Activated CD4-positive, alpha-beta memory T cell treated with anti-CD3 and anti-CD28 coated beads, Interleukin-2, amount 10 ng/mL, durations not matched to agents 7 days and 5 days (primary cell): ENCODE measurements around the gene TGFB3. TPM values are rescaled to one million over a fixed set of nuclear protein-coding genes. Genes with fewer than 3 reads are reported as not detected.

Experiments
- CTCF ChIA-PET: fragments of 350-600 bp; sonication (Branson Sonifier 250); formaldehyde crosslinking; loops from one replicate; lab custom pipeline; 2021; ENCODE audit warnings: antibody characterized with exemption, inconsistent platforms; lab: Charles Lee
- POLR2A ChIA-PET: fragments of 350-600 bp; sonication (Branson Sonifier 250); formaldehyde crosslinking; loops from one replicate; lab custom pipeline; 2021; ENCODE audit warnings: antibody characterized with exemption; lab: Charles Lee
- DNase-seq: peaks from one replicate; pipeline ENCODE4 v3.0.0-alpha.2; 2020
- H3K27ac Mint-ChIP-seq: one replicate; pipeline ENCODE4 v1.8.0; 2021; ENCODE audit warnings: mild to moderate bottlenecking, mixed read lengths
- H3K27me3 Mint-ChIP-seq: one replicate; pipeline ENCODE4 v1.8.0; 2021; ENCODE audit warnings: mixed read lengths
- H3K36me3 Mint-ChIP-seq: one replicate; pipeline ENCODE4 v1.8.0; 2021; ENCODE audit warnings: low read depth, mixed read lengths
- H3K4me1 Mint-ChIP-seq: one replicate; pipeline ENCODE4 v1.8.0; 2021; ENCODE audit warnings: mixed read lengths
- H3K4me3 Mint-ChIP-seq: one replicate; pipeline ENCODE4 v1.8.0; 2021; ENCODE audit warnings: mild to moderate bottlenecking, mixed read lengths
- H3K9me3 Mint-ChIP-seq: one replicate; pipeline ENCODE4 v1.8.0; 2021; ENCODE audit warnings: mixed read lengths
- total RNA-seq, 2 experiments: library from RNA; stranded (reverse); gene quantifications; one replicate each; pipeline ENCODE4 v1.2.3, GENCODE V29; 2021

The TGFB3 gene
- total RNA-seq, 2 experiments from 2014 or later: 1.8 to 2.1 TPM

DNA sequence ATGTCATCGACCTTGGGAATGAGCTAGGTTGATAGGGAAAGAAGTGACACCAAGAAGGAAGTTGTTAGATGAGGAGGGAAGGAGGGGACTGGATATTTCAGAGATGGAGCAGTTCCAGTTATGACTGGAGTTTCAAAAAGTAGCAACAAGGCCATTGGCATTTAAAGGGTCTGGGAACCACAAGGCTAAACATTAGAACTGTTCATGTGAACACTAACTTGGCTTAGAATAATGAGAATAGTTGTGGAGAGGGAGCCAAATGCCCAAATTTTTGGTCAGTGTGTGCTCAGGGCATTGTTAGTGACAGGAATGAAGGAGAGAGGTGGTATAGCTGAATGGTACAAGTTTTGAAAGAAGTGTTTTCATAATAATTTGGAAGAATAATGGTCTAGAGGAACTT, 20.6 kb upstream of the TGFB3 start:
- H3K27me3 Mint-ChIP-seq: no peaks in the 10 kb centered on the region
- no peak overlapping the region for H3K4me3 Mint-ChIP-seq
- no peaks in the 10 kb centered on the region for H3K4me1 Mint-ChIP-seq
- no peak for DNase-seq
- H3K36me3 Mint-ChIP-seq: peaks cover 5% of the 10 kb centered on the region
- no peak overlapping the region for H3K27ac Mint-ChIP-seq
- ChIA-PET CTCF (interaction anchor here (2.3 kb wide), 1 partner anchor 20 kb away, joined by 8 read pairs; no protein-coding TSS in a partner anchor), POLR2A (no interaction called here)
- peaks cover 5% of the 10 kb centered on the region for H3K9me3 Mint-ChIP-seq

- H3K4me3 Mint-ChIP-seq: no peak overlapping the region
- CTCF ChIA-PET: no interaction called here
- POLR2A ChIA-PET: no interaction called here
- H3K4me1 Mint-ChIP-seq: no peaks in the 10 kb centered on the region
- H3K27ac Mint-ChIP-seq: no peak overlapping the region
- H3K36me3 Mint-ChIP-seq: peaks cover under 1% of the 10 kb centered on the region
- H3K9me3 Mint-ChIP-seq: peaks cover 5% of the 10 kb centered on the region
- no peak for DNase-seq
- H3K27me3 Mint-ChIP-seq: no peaks in the 10 kb centered on the region
Measured at GRCh38 chr14:75999511-76000190, 17.9 kb upstream of the TGFB3 start.

DNA sequence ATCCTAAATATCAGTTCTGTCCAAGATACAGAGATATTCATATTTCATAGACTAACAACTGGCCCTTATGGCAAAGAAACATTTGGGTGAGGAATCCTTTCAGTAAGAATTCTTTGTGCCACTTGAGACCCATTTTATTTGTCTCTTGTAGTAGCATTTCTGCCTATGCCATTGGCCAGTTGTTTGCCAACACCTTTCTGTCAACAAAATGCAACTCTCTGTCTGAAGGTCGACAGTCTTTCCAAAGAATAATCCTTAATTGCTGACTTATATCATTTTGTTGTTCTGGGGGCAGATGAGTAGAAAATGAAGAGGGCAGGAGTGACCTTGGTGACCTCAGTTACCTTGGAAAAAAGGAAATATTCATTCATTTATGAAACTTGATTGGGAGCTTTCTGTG, 14.7 kb upstream of the TGFB3 start:
- Mint-ChIP-seq H3K4me1 (peaks cover 10% of the 10 kb centered on the region), H3K9me3 (no peaks in the 10 kb centered on the region), H3K36me3 (no peaks in the 10 kb centered on the region), H3K27me3 (no peaks in the 10 kb centered on the region), H3K4me3 (no peak overlapping the region), H3K27ac (no peak overlapping the region)
- POLR2A ChIA-PET: interaction anchor here (0.7 kb wide), 1 partner anchor 13 kb away, joined by 3 read pairs; no protein-coding TSS in a partner anchor
- CTCF ChIA-PET: no interaction called here
- DNase-seq: no peak

DNA sequence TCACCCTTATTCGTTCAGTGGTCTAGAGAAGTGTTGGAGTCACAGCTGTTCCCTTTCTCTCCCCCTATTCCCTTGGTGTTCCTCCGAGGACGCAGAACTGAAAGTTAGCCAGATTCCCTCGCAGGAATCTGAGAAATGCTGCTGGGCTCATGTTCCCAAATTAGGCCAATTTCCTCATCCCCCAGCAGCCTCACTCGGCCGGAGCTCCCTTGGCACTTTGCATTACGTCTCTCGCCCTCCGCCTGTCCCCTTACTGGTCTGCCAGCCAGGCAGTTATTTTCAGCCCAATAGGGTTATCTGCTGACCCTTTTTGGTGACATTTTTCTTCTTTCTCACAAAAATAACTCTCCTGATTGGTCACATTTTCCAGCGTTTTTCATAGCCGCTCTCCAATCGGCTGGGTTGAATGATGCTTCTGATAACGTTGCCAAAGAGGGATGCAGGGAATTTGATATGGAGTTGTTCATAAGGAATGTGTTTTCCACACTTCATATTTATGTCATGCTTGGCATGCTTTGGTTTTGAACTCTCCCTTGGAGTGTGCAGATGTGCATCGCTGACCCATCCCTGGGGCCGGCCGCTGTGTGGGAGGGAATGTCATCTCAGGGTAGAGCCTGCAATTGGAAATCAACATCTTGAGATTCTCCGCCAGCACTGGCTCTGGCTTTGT, 13.7 kb upstream of the TGFB3 start:
- H3K27me3 Mint-ChIP-seq: no peaks in the 10 kb centered on the region
- CTCF ChIA-PET: interaction anchor here (0.6 to 2.1 kb wide), 3 partner anchors 13 to 286 kb away, joined by 4 to 7 read pairs (median 4); partner anchors contain the start of gene TGFB3
- POLR2A ChIA-PET: no interaction called here
- H3K36me3 Mint-ChIP-seq: no peaks in the 10 kb centered on the region
- no peak for DNase-seq
- no peak overlapping the region for H3K27ac Mint-ChIP-seq
- no peak overlapping the region for H3K4me3 Mint-ChIP-seq
- H3K9me3 Mint-ChIP-seq: no peaks in the 10 kb centered on the region
- peaks cover 10% of the 10 kb centered on the region for H3K4me1 Mint-ChIP-seq

DNA sequence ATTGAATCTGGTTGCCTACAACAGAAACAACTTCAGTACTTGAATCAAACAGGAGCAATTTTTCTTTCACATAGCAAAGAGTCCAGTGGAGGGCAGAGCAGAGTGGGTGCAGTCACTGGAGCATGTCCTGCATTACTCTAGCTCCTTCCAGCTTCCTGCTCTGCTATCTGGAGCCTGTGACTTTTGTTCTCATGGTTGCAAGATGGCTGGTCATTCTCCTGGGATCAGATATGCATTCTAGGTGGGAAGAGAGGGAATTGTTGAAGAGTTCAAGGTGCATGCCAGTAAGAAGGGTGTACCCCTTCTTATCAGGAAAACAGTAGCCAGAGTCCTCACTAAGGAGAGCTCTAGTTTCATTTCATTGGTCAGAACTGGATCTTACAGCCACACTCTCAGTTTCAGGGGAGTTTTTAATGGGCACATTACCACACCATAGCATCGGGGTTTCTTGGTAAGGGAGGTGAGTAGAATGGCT, 11.8 kb upstream of the TGFB3 start:
- CTCF ChIA-PET: interaction anchor here (1.5 to 2.1 kb wide), 2 partner anchors 11 to 284 kb away, joined by 3 to 7 read pairs; no protein-coding TSS in a partner anchor
- Mint-ChIP-seq H3K4me3 (no peak overlapping the region), H3K27ac (no peak overlapping the region), H3K4me1 (peaks cover 10% of the 10 kb centered on the region), H3K27me3 (no peaks in the 10 kb centered on the region), H3K36me3 (no peaks in the 10 kb centered on the region), H3K9me3 (no peaks in the 10 kb centered on the region)
- POLR2A ChIA-PET: interaction anchor here (1.1 kb wide), 1 partner anchor 11 kb away, joined by 3 read pairs; no protein-coding TSS in a partner anchor
- DNase-seq: no peak

GRCh38 chr14:75991753-75992152, 10.0 kb upstream of the TGFB3 start:
- Mint-ChIP-seq H3K4me3 (no peak overlapping the region), H3K27ac (no peak overlapping the region), H3K27me3 (no peaks in the 10 kb centered on the region), H3K36me3 (no peaks in the 10 kb centered on the region), H3K9me3 (no peaks in the 10 kb centered on the region), H3K4me1 (peaks cover 11% of the 10 kb centered on the region)
- ChIA-PET POLR2A (no interaction called here), CTCF (no interaction called here)
- no peak for DNase-seq

DNA sequence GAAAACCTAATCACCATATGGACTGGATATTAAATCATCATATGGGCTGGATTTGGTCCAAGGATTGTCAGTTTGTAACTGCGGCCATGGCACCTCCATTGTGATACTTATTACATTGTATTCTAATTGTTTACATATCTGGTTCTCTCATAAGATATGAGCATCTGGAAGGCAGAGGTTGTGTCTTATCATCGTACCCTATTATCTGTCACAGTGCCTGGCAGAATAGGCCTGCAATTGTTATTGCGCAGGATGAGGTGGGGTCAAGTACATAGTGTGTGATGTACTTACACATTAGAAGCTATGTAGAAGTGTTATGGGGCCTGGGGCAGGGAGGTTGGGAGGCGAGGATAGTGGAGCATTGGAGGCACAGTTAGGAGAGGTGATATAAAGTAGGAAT, 8.5 kb upstream of the TGFB3 start:
- no peak overlapping the region for H3K27ac Mint-ChIP-seq
- POLR2A ChIA-PET: no interaction called here
- H3K27me3 Mint-ChIP-seq: no peaks in the 10 kb centered on the region
- no peaks in the 10 kb centered on the region for H3K36me3 Mint-ChIP-seq
- H3K9me3 Mint-ChIP-seq: no peaks in the 10 kb centered on the region
- no peak for DNase-seq
- CTCF ChIA-PET: no interaction called here
- H3K4me3 Mint-ChIP-seq: no peak overlapping the region
- peaks cover 22% of the 10 kb centered on the region for H3K4me1 Mint-ChIP-seq

- Mint-ChIP-seq H3K36me3 (no peaks in the 10 kb centered on the region), H3K27me3 (peaks cover 7% of the 10 kb centered on the region), H3K4me1 (peaks cover 18% of the 10 kb centered on the region), H3K4me3 (no peak overlapping the region), H3K27ac (no peak overlapping the region), H3K9me3 (no peaks in the 10 kb centered on the region)
- ChIA-PET POLR2A (no interaction called here), CTCF (no interaction called here)
- no peak for DNase-seq
Measured at GRCh38 chr14:75989134-75989533, 7.3 kb upstream of the TGFB3 start.

DNA sequence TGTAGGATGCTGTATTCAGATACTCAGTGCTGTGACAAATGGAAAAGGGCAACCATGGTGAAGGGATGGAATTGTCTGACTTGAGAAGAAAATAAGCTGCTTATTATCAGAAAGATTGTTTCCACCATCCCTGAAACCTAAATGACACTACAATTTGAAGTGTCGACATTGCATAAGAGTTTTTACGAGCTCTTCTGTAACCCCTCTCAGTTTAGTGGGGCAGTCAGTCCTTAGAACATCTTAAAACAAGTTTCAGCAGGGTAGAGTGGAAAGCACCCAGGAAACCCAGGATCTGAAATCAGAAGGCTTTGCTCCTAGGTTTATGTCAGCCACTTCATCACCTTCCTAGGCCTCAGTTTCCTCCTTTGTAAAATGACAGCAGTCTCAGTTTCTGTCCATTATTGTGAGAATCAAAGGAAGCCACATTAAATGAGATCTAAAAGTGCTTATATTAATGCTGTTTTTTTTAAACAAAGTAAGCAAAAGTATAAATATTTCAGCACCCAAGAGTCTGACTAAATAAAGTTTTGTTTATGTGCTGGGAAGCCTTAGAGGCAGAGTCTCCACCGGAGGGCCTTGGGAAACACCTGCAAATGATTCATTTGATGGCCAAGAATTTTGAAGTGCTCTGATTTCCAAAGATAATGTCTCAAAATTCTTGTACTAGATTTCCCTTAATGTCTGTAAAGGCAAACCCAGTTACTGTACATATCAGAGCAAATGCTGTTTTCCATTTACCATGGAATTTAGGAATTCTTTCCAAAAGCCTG, 5.6 kb upstream of the TGFB3 start:
- Mint-ChIP-seq H3K4me1 (peaks cover 16% of the 10 kb centered on the region), H3K27ac (no peak overlapping the region), H3K36me3 (no peaks in the 10 kb centered on the region), H3K4me3 (no peak overlapping the region), H3K9me3 (no peaks in the 10 kb centered on the region), H3K27me3 (peaks cover 16% of the 10 kb centered on the region)
- POLR2A ChIA-PET: interaction anchor here (1.1 kb wide), 1 partner anchor 13 kb away, joined by 3 read pairs; no protein-coding TSS in a partner anchor
- CTCF ChIA-PET: no interaction called here
- DNase-seq: no peak

GRCh38 chr14:75986439-75986765, 4.6 kb upstream of the TGFB3 start:
- no peaks in the 10 kb centered on the region for H3K36me3 Mint-ChIP-seq
- no peak for DNase-seq
- H3K9me3 Mint-ChIP-seq: no peaks in the 10 kb centered on the region
- peaks cover 16% of the 10 kb centered on the region for H3K27me3 Mint-ChIP-seq
- no peak overlapping the region for H3K27ac Mint-ChIP-seq
- ChIA-PET POLR2A (interaction anchor here (1.3 kb wide), 1 partner anchor 337 kb away, joined by 3 read pairs; no protein-coding TSS in a partner anchor), CTCF (interaction anchor here (0.7 to 11.6 kb wide), 4 partner anchors 75 to 323 kb away, joined by 3 to 182 read pairs (median 4); no protein-coding TSS in a partner anchor)
- peak overlapping the region; percentile 71 for H3K4me3 Mint-ChIP-seq
- peaks cover 21% of the 10 kb centered on the region for H3K4me1 Mint-ChIP-seq

GRCh38 chr14:75985618-75986438, 4.0 kb upstream of the TGFB3 start, which contains the start of gene IFT43:
Gene IFT43, plus strand, starts transcription at chr14:75985763. Its CDS starts 24 bp downstream, at chr14:75985787.
- Mint-ChIP-seq H3K27ac (peak within 1 kb of the TSS; percentile 31), H3K4me1 (peaks cover 27% of the 10 kb centered on the region), H3K27me3 (peaks cover 16% of the 10 kb centered on the region), H3K36me3 (no peaks in the 10 kb centered on the region), H3K4me3 (peak within 1 kb of the TSS; percentile 71), H3K9me3 (no peaks in the 10 kb centered on the region)
- POLR2A ChIA-PET: interaction anchor here (1.3 kb wide), 2 partner anchors 277 to 337 kb away, joined by 3 read pairs; no protein-coding TSS in a partner anchor
- CTCF ChIA-PET: interaction anchor here (0.7 to 11.6 kb wide), 5 partner anchors 75 to 322 kb away, joined by 3 to 182 read pairs (median 3); no protein-coding TSS in a partner anchor
- peak; percentile 93 for DNase-seq

- H3K36me3 Mint-ChIP-seq: no peaks in the 10 kb centered on the region
- no peaks in the 10 kb centered on the region for H3K9me3 Mint-ChIP-seq
- H3K27me3 Mint-ChIP-seq: peaks cover 16% of the 10 kb centered on the region
- peak overlapping the region; percentile 5 for H3K4me3 Mint-ChIP-seq
- no peak for DNase-seq
- CTCF ChIA-PET: interaction anchor here (1.3 to 11.6 kb wide), 2 partner anchors 79 to 274 kb away, joined by 3 to 182 read pairs; no protein-coding TSS in a partner anchor
- POLR2A ChIA-PET: interaction anchor here (1.3 kb wide), 1 partner anchor 276 kb away, joined by 3 read pairs; no protein-coding TSS in a partner anchor
- H3K4me1 Mint-ChIP-seq: peaks cover 35% of the 10 kb centered on the region
- no peak overlapping the region for H3K27ac Mint-ChIP-seq
Measured at GRCh38 chr14:75984674-75985073, 2.9 kb upstream of the TGFB3 start.
